Measurements from ENCODE around the gene LIPK. TPM values are rescaled to one million over a fixed set of nuclear protein-coding genes. Genes with fewer than 3 reads are reported as not detected.

The LIPK gene
- polyA plus RNA-seq, 1 experiment, result not detected

Other genes with a start within 250 kb of the LIPK start
- gene RNLS, start 122.9 kb upstream of the LIPK start, polyA plus RNA-seq (2011; rRNA removed), result 11.8 and 14.6 TPM in 2 replicates
- 0.01 TPM in 1 of 2 replicates, not detected in the other for gene LIPJ, start 119.5 kb upstream of the LIPK start, polyA plus RNA-seq (2011; rRNA removed)
- not detected in 2 replicates for gene LIPF, start 41.8 kb upstream of the LIPK start, polyA plus RNA-seq (2011; rRNA removed)
- gene LIPN, start 53.8 kb downstream of the LIPK start, polyA plus RNA-seq (2011; rRNA removed), result not detected in 2 replicates
- not detected in 2 replicates for gene LIPM, start 96.5 kb downstream of the LIPK start, polyA plus RNA-seq (2011; rRNA removed)
- gene ANKRD22, start 145.6 kb downstream of the LIPK start, polyA plus RNA-seq (2011; rRNA removed), result not detected in 2 replicates
- 23.1 and 29.8 TPM in 2 replicates for gene STAMBPL1, start 174.0 kb downstream of the LIPK start, polyA plus RNA-seq (2011; rRNA removed)
- 1,067 and 1,821 TPM in 2 replicates for gene ACTA2, start 246.5 kb downstream of the LIPK start, polyA plus RNA-seq (2011; rRNA removed)